Stomach (tissue), 9 donors: ENCODE data around the gene NAA20. TPM values are rescaled to one million over a fixed set of nuclear protein-coding genes. Genes with fewer than 3 reads are reported as not detected.
"Not testable (repeated sequence)": the region's sequence is repeated elsewhere in the genome, so short reads cannot be mapped to it uniquely, and the experiment has no call there.

Experiments
- DNase-seq, 2 donors: peaks; one replicate each; pipeline versions ENCODE4 v3.0.0 to v3.0.0-alpha.2; 2013 to 2019
- H3K27ac ChIP-seq, 5 donors: fragments of 200-600 bp in 4 of 5; sonication (generic) in 4 of 5; one replicate each; pipeline ENCODE4 v1.5.1; 2013 to 2019; ENCODE audit warnings: mild to moderate bottlenecking in 1 of 5, moderate library complexity in 1 of 5
- H3K27me3 ChIP-seq, 3 donors: fragments of 200-600 bp; sonication (generic); one replicate each; pipeline ENCODE4 v1.5.1; 2017 to 2019; ENCODE audit warnings: mixed run types in 1 of 3
- H3K36me3 ChIP-seq, 4 donors: fragments of 200-600 bp; sonication (generic); 1 replicate in 3 of 4; 2 replicates in 1 of 4; pipeline ENCODE4 v1.5.1; 2016 to 2019
- H3K4me1 ChIP-seq, 4 donors: fragments of 200-600 bp; sonication (generic); one replicate each; pipeline ENCODE4 v1.5.1; 2016 to 2019
- H3K4me3 ChIP-seq, 4 donors: fragments of 200-600 bp; sonication (generic) in 3 of 4; one replicate each; pipeline ENCODE4 v1.5.1; 2016 to 2019; ENCODE audit warnings: mild to moderate bottlenecking in 1 of 4
- H3K9me3 ChIP-seq, 4 donors: fragments of 200-600 bp; sonication (generic); one replicate each; pipeline ENCODE4 v1.5.1; 2016 to 2019
- EP300 ChIP-seq: sonication (generic); formaldehyde crosslinking; IDR thresholded peaks from one replicate; pipeline ENCODE4 v1.6.1; 2017; ENCODE audit warnings: antibody characterized with exemption
- POLR2A ChIP-seq, 4 donors: fragments of 450-650 bp; IDR thresholded peaks; one replicate each; pipeline ENCODE4 v1.6.1; 2016; ENCODE audit warnings: antibody characterized with exemption in 4 of 4, control low read depth in 2 of 4, mild to moderate bottlenecking in 1 of 4, moderate library complexity in 1 of 4
- POLR2AphosphoS5 ChIP-seq, 3 donors: sonication (generic); formaldehyde crosslinking; IDR thresholded peaks; one replicate each; pipeline ENCODE4 v1.6.1; 2016; ENCODE audit warnings: antibody characterized with exemption in 3 of 3
- WGBS, 5 donors: extraction: QIAGEN DNeasy Blood & Tissue Kit in 3 of 5; methylation state at CpG; one replicate each; pipeline versions ENCODE4 v1.1.5 to v1.1.7; 2013 to 2018; 5-methylcytosine and 5-hydroxymethylcytosine counted together
- intact Hi-C: fragments of 100-400 bp; cut with DNase I; formaldehyde crosslinking; loops from one replicate; pipeline ENCODE4 v1.15.1; 2023; ENCODE audit warnings: low total_unique reads
- polyA plus RNA-seq, 3 donors: library from polyadenylated mRNA; stranded (reverse); fragments of 200-250 nt; gene quantifications; one replicate each; pipeline ENCODE4 v1.2.3, GENCODE V29; 2013
- total RNA-seq, 5 donors: library from RNA; depleted of rRNA; stranded (reverse); fragments of >200 nt; gene quantifications; one replicate each; pipeline versions ENCODE4 v1.1.0 to v1.2.3, GENCODE V29; 2014 to 2016
- TF ChIP-seq, protein P1 (sequence below), 7 experiments: fragments of 450-650 bp in 4 of 7; fragments of 200-600 bp in 3 of 7; sonication (generic) in 3 of 7; IDR thresholded peaks; one replicate each; pipeline ENCODE4 v1.5.1; 2016 to 2019; ENCODE audit warnings: antibody characterized with exemption in 7 of 7, control low read depth in 2 of 7, mild to moderate bottlenecking in 1 of 7
- donor health status: healthy with polysubstance abuse.
- donor health status: Bipolar disorder and iron deficiency.
- donor health status: healthy.

The NAA20 gene
- total and polyA plus RNA-seq, 8 donors = 7.1 to 114 (median 46.8) TPM; not detected in 1

DNA sequence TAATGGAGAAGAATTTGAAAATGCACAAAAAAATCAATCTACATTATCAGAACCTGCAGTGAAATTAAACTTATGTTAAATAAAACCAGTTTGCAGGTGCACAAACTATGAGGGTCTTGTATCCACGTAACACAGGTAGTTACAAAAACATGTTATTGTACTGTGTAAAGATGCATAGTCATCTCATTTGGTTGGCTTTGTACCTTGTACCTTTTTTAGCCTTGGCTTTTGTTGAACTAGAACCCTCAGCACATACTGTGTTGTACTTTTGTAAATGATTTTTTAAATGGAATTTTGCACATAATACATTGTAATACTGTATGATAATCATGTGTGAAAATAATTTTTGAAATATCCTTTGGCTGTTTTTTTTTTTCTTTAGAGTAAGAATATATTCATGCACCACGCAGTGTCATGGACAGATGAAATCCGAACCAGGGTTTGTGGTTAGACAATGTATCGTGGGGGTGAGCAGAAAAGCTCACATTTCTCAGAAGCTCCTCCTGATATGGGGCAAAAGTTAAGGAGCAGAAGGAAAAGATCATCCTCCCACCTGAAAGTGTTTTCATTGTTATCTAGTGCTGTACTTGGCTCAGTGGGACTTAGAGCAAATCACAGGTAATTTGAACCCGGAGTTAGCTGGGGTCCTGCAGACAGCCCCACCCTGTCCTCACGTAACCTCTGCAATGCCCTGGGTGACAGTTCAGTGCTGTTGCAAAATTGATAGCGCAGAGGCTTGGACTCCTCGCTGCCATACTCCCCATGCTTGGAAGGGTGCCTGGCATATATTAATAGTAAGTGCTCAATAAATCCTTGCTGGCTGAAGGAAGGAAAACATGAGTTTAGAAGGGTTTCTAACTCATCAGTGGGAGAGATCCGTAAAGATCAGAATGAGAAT lies 14.8 kb upstream of the NAA20 start:
- Histone ChIP-seq H3K27ac (peak overlapping the region in 4 of 5 donors; percentile 30 to 79 (median 70)), H3K4me1 (peaks cover 11 to 61% (median 33%) of the 10 kb centered on the region in 4 donors), H3K27me3 (no peaks in the 10 kb centered on the region), H3K36me3 (peaks cover 24 to 58% (median 50%) of the 10 kb centered on the region in 4 donors), H3K4me3 (no peak overlapping the region), H3K9me3 (no peaks in the 10 kb centered on the region)
- intact Hi-C loops = no loop called here
- TF ChIP-seq POLR2A (IDR thresholded peaks at IDR 0.05) = no peak
- no peak for TF ChIP-seq EP300
- TF ChIP-seq POLR2AphosphoS5 (IDR thresholded peaks at IDR 0.05) = no peak
- TF ChIP-seq, protein P1, sequence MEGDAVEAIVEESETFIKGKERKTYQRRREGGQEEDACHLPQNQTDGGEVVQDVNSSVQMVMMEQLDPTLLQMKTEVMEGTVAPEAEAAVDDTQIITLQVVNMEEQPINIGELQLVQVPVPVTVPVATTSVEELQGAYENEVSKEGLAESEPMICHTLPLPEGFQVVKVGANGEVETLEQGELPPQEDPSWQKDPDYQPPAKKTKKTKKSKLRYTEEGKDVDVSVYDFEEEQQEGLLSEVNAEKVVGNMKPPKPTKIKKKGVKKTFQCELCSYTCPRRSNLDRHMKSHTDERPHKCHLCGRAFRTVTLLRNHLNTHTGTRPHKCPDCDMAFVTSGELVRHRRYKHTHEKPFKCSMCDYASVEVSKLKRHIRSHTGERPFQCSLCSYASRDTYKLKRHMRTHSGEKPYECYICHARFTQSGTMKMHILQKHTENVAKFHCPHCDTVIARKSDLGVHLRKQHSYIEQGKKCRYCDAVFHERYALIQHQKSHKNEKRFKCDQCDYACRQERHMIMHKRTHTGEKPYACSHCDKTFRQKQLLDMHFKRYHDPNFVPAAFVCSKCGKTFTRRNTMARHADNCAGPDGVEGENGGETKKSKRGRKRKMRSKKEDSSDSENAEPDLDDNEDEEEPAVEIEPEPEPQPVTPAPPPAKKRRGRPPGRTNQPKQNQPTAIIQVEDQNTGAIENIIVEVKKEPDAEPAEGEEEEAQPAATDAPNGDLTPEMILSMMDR (IDR thresholded peaks at IDR 0.05) = no peak
- 58 to 82% (median 70%) methylated on average over 9 of the region's 9 CpGs for WGBS, 5 donors
- DNase-seq = no peak

- peaks cover 11 to 59% (median 33%) of the 10 kb centered on the region in 4 donors for H3K4me1 ChIP-seq
- 52 to 69% (median 63%) methylated on average over 23 of the region's 23 CpGs for WGBS, 5 donors
- TF ChIP-seq, protein P1 (IDR thresholded peaks at IDR 0.05) = no peak
- TF ChIP-seq POLR2AphosphoS5 (IDR thresholded peaks at IDR 0.05) = peak in 2 of 3 donors; percentile 28 to 61
- peak in 1 of 2 donors; percentile 55 for DNase-seq
- peak overlapping the region; percentile 30 to 79 (median 66) for H3K27ac ChIP-seq
- no peaks in the 10 kb centered on the region for H3K27me3 ChIP-seq
- H3K36me3 ChIP-seq = peaks cover 15 to 49% (median 41%) of the 10 kb centered on the region in 4 donors
- H3K9me3 ChIP-seq = no peaks in the 10 kb centered on the region
- intact Hi-C loops = no loop called here
- H3K4me3 ChIP-seq = peak overlapping the region in 2 of 4 donors; percentile 8 to 12
These were observed 13.9 kb upstream of the NAA20 start for GRCh38 chr20:20003031-20003954.

DNA sequence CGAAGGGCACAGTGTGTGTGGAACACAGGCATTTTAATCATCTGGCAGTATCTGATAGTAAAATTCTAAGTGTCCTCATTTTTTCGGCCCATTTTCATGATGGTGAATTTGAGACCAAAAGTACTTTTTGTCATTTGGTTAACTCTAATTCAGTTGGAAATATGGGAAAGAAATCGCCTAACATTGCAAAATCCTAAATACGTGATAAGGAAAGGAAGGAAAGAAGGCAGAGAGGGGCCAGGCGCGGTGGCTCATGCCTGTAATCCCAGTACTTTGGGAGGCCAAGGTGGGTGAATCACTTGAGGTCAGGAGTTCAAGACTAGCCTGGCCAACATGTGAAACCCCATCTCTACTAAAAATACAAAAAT lies 13.2 kb upstream of the NAA20 start:
- WGBS, 5 donors = 74 to 88% (median 83%) methylated on average over 6 of the region's 6 CpGs
- H3K27me3 ChIP-seq, H3K9me3 ChIP-seq, DNase-seq, intact Hi-C loops: not testable (repeated sequence)
- peak overlapping the region in 2 of 4 donors; percentile 8 to 12 for H3K4me3 ChIP-seq
- H3K36me3 ChIP-seq = peaks cover 9 to 42% (median 34%) of the 10 kb centered on the region in 4 donors
- peaks cover 9 to 52% (median 28%) of the 10 kb centered on the region in 4 donors for H3K4me1 ChIP-seq
- peak overlapping the region; percentile 30 to 79 (median 66) for H3K27ac ChIP-seq

GRCh38 chr20:20005342-20005741 lies 11.8 kb upstream of the NAA20 start:
- H3K4me1 ChIP-seq = peaks cover 0 to 50% (median 26%) of the 10 kb centered on the region in 4 donors
- DNase-seq = no peak
- H3K36me3 ChIP-seq = peaks cover 7 to 28% (median 20%) of the 10 kb centered on the region in 4 donors
- H3K27me3 ChIP-seq = no peaks in the 10 kb centered on the region
- TF ChIP-seq, protein P1 (IDR thresholded peaks at IDR 0.05) = no peak
- no peak for TF ChIP-seq POLR2A (IDR thresholded peaks at IDR 0.05)
- no peak for TF ChIP-seq POLR2AphosphoS5 (IDR thresholded peaks at IDR 0.05)
- no peak for TF ChIP-seq EP300
- intact Hi-C loops = no loop called here
- no peak overlapping the region for H3K4me3 ChIP-seq
- no peak overlapping the region for H3K27ac ChIP-seq
- WGBS, 5 donors = 42 to 62% (median 57%) methylated on average over 7 of the region's 7 CpGs
- no peaks in the 10 kb centered on the region for H3K9me3 ChIP-seq
